HEK293 (cell line): ENCODE measurements around the gene APOL4.

Source experiments
- CTCF ChIA-PET: fragments of 350-600 bp; formaldehyde crosslinking; extraction: SDS; loops from one replicate; lab custom pipeline; 2021; ENCODE audit warnings: antibody characterized with exemption; lab: Yijun Ruan, JAX
- POLR2A ChIA-PET: fragments of 300-600 bp; formaldehyde crosslinking; extraction: SDS; loops from one replicate; lab custom pipeline; 2020; ENCODE audit warnings: antibody characterized with exemption, inconsistent platforms; lab: Yijun Ruan, JAX
- H3K27ac ChIP-seq: fragments of 200-500 bp; sonication (Bioruptor generic); 2 replicates; pipeline ENCODE4 v1.5.1; 2014; ENCODE audit warnings: low read depth, low read length, control low read depth, inconsistent platforms; ENCODE audit errors: extremely low read depth
- H3K36me3 ChIP-seq, 2 experiments: fragments of 200-500 bp in 1 of 2; sonication (Bioruptor generic) in 1 of 2; 1 replicate in 1 of 2; 2 replicates in 1 of 2; pipeline ENCODE4 v1.5.1; 2014 to 2017; ENCODE audit warnings: inconsistent platforms in 2 of 2, low read length in 2 of 2; ENCODE audit not compliant: control insufficient read depth in 2 of 2, insufficient read depth in 1 of 2
- H3K4me1 ChIP-seq: fragments of 200-500 bp; sonication (Bioruptor generic); 2 replicates; pipeline ENCODE4 v1.5.1; 2014; ENCODE audit warnings: mild to moderate bottlenecking, low read length, inconsistent platforms; ENCODE audit not compliant: control insufficient read depth, insufficient read depth
- H3K4me3 ChIP-seq: 2 replicates; pipeline ENCODE4 v1.5.1; 2011; ENCODE audit warnings: low read depth, mild to moderate bottlenecking, control low read depth, low read length, moderate library complexity
- H3K9me3 ChIP-seq: fragments of 200-500 bp; sonication (Bioruptor generic); 2 replicates; pipeline ENCODE4 v1.5.1; 2014; ENCODE audit warnings: low read depth, low read length, inconsistent platforms; ENCODE audit not compliant: control insufficient read depth, insufficient read depth
- BCL11B ChIP-seq: fragments of 450-650 bp; formaldehyde crosslinking; IDR thresholded peaks from 2 replicates; pipeline ENCODE4 v1.5.1; 2016; ENCODE audit warnings: low read depth, missing biosample characterization, missing genetic modification characterization
- IKZF3 ChIP-seq: fragments of 450-650 bp; IDR thresholded peaks from 2 replicates; pipeline ENCODE4 v1.5.0; 2018; ENCODE audit warnings: missing biosample characterization, mild to moderate bottlenecking, missing genetic modification characterization, moderate library complexity
- KLF1 ChIP-seq: fragments of 450-650 bp; formaldehyde crosslinking; IDR thresholded peaks from 2 replicates; pipeline ENCODE4 v1.5.1; 2016; ENCODE audit warnings: missing biosample characterization, missing genetic modification characterization
- KLF16 ChIP-seq: fragments of 450-650 bp; formaldehyde crosslinking; IDR thresholded peaks from 2 replicates; pipeline ENCODE4 v1.5.1; 2017; ENCODE audit warnings: missing biosample characterization, missing genetic modification characterization
- PRDM6 ChIP-seq: fragments of 450-650 bp; formaldehyde crosslinking; IDR thresholded peaks from 2 replicates; pipeline ENCODE4 v1.5.1; 2017; ENCODE audit warnings: missing biosample characterization, missing genetic modification characterization
- ZBTB11 ChIP-seq: fragments of 450-650 bp; formaldehyde crosslinking; conservative IDR thresholded peaks from 2 replicates; pipeline ENCODE4 v1.5.1; 2016; ENCODE audit warnings: low read depth, missing biosample characterization, missing genetic modification characterization
- ZNF140 ChIP-seq: fragments of 450-650 bp; formaldehyde crosslinking; IDR thresholded peaks from 2 replicates; pipeline ENCODE4 v1.5.1; 2016; ENCODE audit warnings: missing biosample characterization, missing genetic modification characterization
- ZNF174 ChIP-seq: fragments of 450-650 bp; formaldehyde crosslinking; IDR thresholded peaks from 2 replicates; pipeline ENCODE4 v1.5.0; 2017; ENCODE audit warnings: missing biosample characterization, mild to moderate bottlenecking, missing genetic modification characterization
- ZNF211 ChIP-seq: fragments of 450-650 bp; formaldehyde crosslinking; IDR thresholded peaks from 2 replicates; pipeline ENCODE4 v1.5.1; 2016; ENCODE audit warnings: low read depth, missing biosample characterization, missing genetic modification characterization
- ZNF214 ChIP-seq: fragments of 450-650 bp; formaldehyde crosslinking; IDR thresholded peaks from 2 replicates; pipeline ENCODE4 v1.5.1; 2017; ENCODE audit warnings: missing biosample characterization, mild to moderate bottlenecking, missing genetic modification characterization, borderline replicate concordance
- ZNF544 ChIP-seq: fragments of 450-650 bp; formaldehyde crosslinking; IDR thresholded peaks from 2 replicates; pipeline ENCODE4 v1.5.0; 2017; ENCODE audit warnings: missing biosample characterization, missing genetic modification characterization
- ZNF621 ChIP-seq: fragments of 450-650 bp; formaldehyde crosslinking; IDR thresholded peaks from 2 replicates; pipeline ENCODE4 v1.5.1; 2017; ENCODE audit warnings: missing biosample characterization, missing genetic modification characterization
- ZNF624 ChIP-seq: fragments of 450-650 bp; formaldehyde crosslinking; IDR thresholded peaks from 2 replicates; pipeline ENCODE4 v1.5.1; 2017; ENCODE audit warnings: missing biosample characterization, missing genetic modification characterization
- ZXDB ChIP-seq: fragments of 450-650 bp; formaldehyde crosslinking; IDR thresholded peaks from 2 replicates; pipeline ENCODE4 v1.5.1; 2016; ENCODE audit warnings: missing biosample characterization, missing genetic modification characterization
- TF ChIP-seq, protein P1 (sequence below): fragments of 450-650 bp; formaldehyde crosslinking; IDR thresholded peaks from 2 replicates; pipeline ENCODE4 v1.5.1; 2016; ENCODE audit warnings: missing biosample characterization, missing genetic modification characterization
- TF ChIP-seq, protein P2 (sequence below): fragments of 450-650 bp; formaldehyde crosslinking; IDR thresholded peaks from 2 replicates; pipeline ENCODE4 v1.5.1; 2016; ENCODE audit warnings: missing biosample characterization, missing genetic modification characterization, borderline replicate concordance
- TF ChIP-seq, protein P3 (sequence below): fragments of 450-650 bp; formaldehyde crosslinking; IDR thresholded peaks from 2 replicates; pipeline ENCODE4 v1.5.1; 2016; ENCODE audit warnings: missing biosample characterization, missing genetic modification characterization
- TF ChIP-seq, protein P4 (sequence below): fragments of 450-650 bp; IDR thresholded peaks from 2 replicates; pipeline ENCODE4 v1.5.1; 2018; ENCODE audit warnings: missing biosample characterization, missing genetic modification characterization

The APOL4 gene

DNA sequence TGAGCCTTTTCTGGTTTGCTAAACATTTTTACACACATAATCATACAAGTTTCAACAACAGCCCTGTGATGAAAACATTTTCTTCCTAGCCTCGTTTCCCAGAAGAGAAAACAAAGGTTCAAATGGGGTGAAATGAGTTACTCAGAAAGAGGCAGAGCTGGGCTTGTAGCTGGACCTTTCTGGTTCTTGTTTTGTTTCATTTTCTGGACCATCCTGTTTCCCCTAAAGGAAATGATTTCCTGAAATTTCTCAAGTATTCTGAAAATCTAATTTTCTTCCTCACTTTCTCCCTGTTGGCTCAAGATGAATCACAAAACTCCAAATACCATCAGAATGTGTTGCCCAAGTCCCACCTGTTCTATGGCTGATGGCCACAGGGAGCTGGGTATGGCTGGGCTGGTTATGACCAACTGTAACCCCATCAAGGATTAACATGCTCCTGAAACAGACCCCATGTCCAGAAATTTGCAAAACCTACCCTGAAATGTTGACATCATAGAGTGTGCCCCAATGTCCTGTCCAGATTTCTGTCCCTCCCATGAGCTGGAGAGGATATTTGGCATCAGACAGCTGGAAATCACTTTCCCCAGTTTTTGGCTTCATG lies 6.7 kb upstream of the APOL4 start:
- no peaks in the 10 kb centered on the region for H3K4me1 ChIP-seq
- no peaks in the 10 kb centered on the region for H3K9me3 ChIP-seq
- H3K36me3 ChIP-seq, result no peaks in the 10 kb centered on the region
- H3K4me3 ChIP-seq, result no peak overlapping the region
- no peak overlapping the region for H3K27ac ChIP-seq
- ChIA-PET CTCF (interaction anchor here (1.3 to 1.4 kb wide), 2 partner anchors 13 to 14 kb away, joined by 4 read pairs; no protein-coding TSS in a partner anchor), POLR2A (no interaction called here)
- TF ChIP-seq ZNF621 (tag by site-specific recombination) (no peak), KLF16 (no peak), ZNF214 (tag by site-specific recombination) (no peak), ZXDB (tag by site-specific recombination) (no peak), KLF1 (no peak), ZNF174 (tag by site-specific recombination) (no peak), ZNF211 (tag by site-specific recombination) (no peak), PRDM6 (tag by site-specific recombination) (no peak), IKZF3 (tag by site-specific recombination) (no peak), ZBTB11 (tag by site-specific recombination) (no peak), BCL11B (tag by site-specific recombination) (no peak), ZNF140 (no peak), ZNF624 (no peak)
- TF ChIP-seq, protein P1, sequence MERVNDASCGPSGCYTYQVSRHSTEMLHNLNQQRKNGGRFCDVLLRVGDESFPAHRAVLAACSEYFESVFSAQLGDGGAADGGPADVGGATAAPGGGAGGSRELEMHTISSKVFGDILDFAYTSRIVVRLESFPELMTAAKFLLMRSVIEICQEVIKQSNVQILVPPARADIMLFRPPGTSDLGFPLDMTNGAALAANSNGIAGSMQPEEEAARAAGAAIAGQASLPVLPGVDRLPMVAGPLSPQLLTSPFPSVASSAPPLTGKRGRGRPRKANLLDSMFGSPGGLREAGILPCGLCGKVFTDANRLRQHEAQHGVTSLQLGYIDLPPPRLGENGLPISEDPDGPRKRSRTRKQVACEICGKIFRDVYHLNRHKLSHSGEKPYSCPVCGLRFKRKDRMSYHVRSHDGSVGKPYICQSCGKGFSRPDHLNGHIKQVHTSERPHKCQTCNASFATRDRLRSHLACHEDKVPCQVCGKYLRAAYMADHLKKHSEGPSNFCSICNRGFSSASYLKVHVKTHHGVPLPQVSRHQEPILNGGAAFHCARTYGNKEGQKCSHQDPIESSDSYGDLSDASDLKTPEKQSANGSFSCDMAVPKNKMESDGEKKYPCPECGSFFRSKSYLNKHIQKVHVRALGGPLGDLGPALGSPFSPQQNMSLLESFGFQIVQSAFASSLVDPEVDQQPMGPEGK (tag by site-specific recombination), result no peak

DNA sequence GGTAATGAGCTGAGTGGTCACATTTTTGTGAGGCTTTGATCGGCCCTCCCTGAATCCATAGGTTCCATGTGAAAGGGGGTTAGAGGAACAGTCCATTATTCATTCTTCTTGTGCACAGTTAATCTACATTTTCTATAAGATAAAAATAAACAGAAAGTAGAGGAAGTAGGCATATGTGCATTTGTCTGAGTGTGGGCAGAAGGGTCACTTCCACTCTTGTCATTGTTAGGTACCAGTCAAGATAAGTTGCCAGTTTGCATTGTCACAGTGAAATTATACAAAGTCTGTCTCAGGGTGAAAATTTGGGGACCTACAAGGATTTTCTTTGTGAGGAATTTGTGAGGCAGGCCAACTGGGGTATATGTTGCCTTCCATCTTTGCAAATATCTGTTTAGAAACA lies 4.6 kb upstream of the APOL4 start:
- no peaks in the 10 kb centered on the region for H3K36me3 ChIP-seq
- no peak overlapping the region for H3K27ac ChIP-seq
- H3K4me3 ChIP-seq, result no peak overlapping the region
- CTCF ChIA-PET, result interaction anchor here (0.9 to 1.2 kb wide), 2 partner anchors 9 to 10 kb away, joined by 3 read pairs; no protein-coding TSS in a partner anchor
- H3K4me1 ChIP-seq, result no peaks in the 10 kb centered on the region
- H3K9me3 ChIP-seq, result no peaks in the 10 kb centered on the region
- POLR2A ChIA-PET, result no interaction called here
- TF ChIP-seq, protein P2, sequence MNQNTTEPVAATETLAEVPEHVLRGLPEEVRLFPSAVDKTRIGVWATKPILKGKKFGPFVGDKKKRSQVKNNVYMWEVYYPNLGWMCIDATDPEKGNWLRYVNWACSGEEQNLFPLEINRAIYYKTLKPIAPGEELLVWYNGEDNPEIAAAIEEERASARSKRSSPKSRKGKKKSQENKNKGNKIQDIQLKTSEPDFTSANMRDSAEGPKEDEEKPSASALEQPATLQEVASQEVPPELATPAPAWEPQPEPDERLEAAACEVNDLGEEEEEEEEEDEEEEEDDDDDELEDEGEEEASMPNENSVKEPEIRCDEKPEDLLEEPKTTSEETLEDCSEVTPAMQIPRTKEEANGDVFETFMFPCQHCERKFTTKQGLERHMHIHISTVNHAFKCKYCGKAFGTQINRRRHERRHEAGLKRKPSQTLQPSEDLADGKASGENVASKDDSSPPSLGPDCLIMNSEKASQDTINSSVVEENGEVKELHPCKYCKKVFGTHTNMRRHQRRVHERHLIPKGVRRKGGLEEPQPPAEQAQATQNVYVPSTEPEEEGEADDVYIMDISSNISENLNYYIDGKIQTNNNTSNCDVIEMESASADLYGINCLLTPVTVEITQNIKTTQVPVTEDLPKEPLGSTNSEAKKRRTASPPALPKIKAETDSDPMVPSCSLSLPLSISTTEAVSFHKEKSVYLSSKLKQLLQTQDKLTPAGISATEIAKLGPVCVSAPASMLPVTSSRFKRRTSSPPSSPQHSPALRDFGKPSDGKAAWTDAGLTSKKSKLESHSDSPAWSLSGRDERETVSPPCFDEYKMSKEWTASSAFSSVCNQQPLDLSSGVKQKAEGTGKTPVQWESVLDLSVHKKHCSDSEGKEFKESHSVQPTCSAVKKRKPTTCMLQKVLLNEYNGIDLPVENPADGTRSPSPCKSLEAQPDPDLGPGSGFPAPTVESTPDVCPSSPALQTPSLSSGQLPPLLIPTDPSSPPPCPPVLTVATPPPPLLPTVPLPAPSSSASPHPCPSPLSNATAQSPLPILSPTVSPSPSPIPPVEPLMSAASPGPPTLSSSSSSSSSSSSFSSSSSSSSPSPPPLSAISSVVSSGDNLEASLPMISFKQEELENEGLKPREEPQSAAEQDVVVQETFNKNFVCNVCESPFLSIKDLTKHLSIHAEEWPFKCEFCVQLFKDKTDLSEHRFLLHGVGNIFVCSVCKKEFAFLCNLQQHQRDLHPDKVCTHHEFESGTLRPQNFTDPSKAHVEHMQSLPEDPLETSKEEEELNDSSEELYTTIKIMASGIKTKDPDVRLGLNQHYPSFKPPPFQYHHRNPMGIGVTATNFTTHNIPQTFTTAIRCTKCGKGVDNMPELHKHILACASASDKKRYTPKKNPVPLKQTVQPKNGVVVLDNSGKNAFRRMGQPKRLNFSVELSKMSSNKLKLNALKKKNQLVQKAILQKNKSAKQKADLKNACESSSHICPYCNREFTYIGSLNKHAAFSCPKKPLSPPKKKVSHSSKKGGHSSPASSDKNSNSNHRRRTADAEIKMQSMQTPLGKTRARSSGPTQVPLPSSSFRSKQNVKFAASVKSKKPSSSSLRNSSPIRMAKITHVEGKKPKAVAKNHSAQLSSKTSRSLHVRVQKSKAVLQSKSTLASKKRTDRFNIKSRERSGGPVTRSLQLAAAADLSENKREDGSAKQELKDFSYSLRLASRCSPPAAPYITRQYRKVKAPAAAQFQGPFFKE (tag by site-specific recombination), result no peak
- TF ChIP-seq, protein P3, sequence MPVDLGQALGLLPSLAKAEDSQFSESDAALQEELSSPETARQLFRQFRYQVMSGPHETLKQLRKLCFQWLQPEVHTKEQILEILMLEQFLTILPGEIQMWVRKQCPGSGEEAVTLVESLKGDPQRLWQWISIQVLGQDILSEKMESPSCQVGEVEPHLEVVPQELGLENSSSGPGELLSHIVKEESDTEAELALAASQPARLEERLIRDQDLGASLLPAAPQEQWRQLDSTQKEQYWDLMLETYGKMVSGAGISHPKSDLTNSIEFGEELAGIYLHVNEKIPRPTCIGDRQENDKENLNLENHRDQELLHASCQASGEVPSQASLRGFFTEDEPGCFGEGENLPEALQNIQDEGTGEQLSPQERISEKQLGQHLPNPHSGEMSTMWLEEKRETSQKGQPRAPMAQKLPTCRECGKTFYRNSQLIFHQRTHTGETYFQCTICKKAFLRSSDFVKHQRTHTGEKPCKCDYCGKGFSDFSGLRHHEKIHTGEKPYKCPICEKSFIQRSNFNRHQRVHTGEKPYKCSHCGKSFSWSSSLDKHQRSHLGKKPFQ (tag by site-specific recombination), result no peak
- TF ChIP-seq ZNF544 (tag by site-specific recombination), result no peak
- no peak for TF ChIP-seq ZXDB (tag by site-specific recombination)
- TF ChIP-seq, protein P4, sequence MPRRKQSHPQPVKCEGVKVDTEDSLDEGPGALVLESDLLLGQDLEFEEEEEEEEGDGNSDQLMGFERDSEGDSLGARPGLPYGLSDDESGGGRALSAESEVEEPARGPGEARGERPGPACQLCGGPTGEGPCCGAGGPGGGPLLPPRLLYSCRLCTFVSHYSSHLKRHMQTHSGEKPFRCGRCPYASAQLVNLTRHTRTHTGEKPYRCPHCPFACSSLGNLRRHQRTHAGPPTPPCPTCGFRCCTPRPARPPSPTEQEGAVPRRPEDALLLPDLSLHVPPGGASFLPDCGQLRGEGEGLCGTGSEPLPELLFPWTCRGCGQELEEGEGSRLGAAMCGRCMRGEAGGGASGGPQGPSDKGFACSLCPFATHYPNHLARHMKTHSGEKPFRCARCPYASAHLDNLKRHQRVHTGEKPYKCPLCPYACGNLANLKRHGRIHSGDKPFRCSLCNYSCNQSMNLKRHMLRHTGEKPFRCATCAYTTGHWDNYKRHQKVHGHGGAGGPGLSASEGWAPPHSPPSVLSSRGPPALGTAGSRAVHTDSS (tag by site-specific recombination), result no peak
